ENCODE data around the gene PRPF19. TPM values are rescaled to one million over a fixed set of nuclear protein-coding genes. Genes with fewer than 3 reads are reported as not detected.

Gene PRPF19
- total RNA-seq, 1 experiment from 2014 or later, result 116 TPM

DNA sequence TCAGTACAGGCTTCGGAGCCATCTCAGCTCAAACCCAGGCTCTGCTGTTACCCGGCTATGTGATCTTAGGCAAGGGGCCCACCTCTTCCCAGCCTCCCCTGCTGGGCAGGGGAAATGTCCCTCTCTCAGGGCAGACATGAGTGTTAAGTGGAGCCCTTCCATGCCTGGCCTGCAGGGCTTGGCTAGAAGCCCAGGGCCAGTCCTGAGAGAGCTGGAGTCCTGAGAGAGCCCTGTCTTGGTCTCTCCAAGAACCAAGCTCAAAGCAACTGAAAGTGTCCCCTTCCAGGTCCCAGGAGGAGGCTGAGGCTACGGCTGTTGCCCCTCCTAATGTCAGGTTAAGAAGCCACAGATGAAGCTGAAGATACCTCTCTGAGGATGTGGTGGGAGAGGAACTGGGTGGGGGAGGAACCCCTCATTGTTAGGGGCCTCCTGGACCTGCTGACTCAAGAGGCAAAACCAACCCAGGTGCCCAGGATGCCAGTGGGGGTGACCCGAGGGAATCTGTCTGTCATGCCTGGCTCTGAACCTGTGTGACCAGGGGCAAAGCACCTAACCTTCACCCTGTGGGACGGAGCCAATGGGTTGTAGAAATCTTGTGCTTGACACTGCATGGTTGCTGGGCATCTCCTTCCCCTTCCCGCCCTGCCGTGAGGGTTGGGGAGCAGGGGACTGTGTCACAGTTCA is 34.9 kb downstream of the PRPF19 start:
- CTCF ChIA-PET, result interaction anchor here (0.9 to 7.9 kb wide), 8 partner anchors 16 to 109 kb away, joined by 3 to 44 read pairs (median 6); no protein-coding TSS in a partner anchor

DNA sequence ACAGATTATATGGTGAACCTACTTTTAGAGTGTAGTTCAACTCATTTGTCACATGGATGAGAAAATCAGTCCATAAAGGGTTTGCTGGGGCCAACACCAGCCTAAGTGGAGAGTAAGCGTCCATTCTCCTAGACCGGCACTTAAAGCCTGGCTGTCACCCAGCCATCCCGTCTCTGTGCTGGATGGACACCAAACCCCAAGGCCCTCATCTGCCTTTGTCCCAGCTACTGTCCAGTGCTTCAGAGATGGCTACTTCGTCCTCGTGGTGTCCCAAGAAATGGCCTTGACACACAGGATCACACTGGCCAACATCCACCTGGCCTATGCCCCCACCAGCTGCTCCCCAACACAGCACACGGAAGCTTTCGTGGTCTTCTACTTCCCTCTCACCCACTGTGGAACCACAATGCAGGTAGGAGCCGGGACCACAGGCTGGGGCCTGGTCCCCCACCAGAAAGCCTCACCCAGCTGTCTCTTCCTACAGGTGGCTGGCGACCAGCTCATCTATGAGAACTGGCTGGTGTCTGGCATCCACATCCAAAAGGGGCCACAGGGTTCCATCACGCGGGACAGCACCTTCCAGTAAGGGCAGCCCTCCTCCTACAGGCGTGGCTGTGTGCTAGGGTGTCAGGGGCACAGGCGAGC is 35.5 kb downstream of the PRPF19 start:
- DNase-seq (ENCODE audit: low spot score), result no peak
- H3K27me3 Mint-ChIP-seq (ENCODE audit: low read depth), result no peaks in the 10 kb centered on the region
- H3K27ac Mint-ChIP-seq, result no peak overlapping the region
- POLR2A ChIA-PET, result no interaction called here
- no peak for ATAC-seq
- CTCF ChIA-PET, result interaction anchor here (0.6 to 7.9 kb wide), 8 partner anchors 17 to 111 kb away, joined by 3 to 44 read pairs (median 6); no protein-coding TSS in a partner anchor
- no peaks in the 10 kb centered on the region for H3K36me3 Mint-ChIP-seq
- no peak overlapping the region for H3K4me3 Mint-ChIP-seq
- H3K9me3 Mint-ChIP-seq, result no peaks in the 10 kb centered on the region
- H3K4me1 Mint-ChIP-seq, result peaks cover 8% of the 10 kb centered on the region
- TF ChIP-seq SMAD4 (CRISPR knock-in tag; IDR thresholded peaks at IDR 0.05) (no peak), CBFB (CRISPR knock-in tag; IDR thresholded peaks at IDR 0.05; ENCODE audit: low read depth) (no peak), ATF1 (CRISPR knock-in tag; IDR thresholded peaks at IDR 0.05) (no peak), ZNF263 (CRISPR knock-in tag; IDR thresholded peaks at IDR 0.05; ENCODE audit: low read depth) (no peak), NR1H2 (CRISPR knock-in tag; IDR thresholded peaks at IDR 0.05) (no peak), ZBTB21 (CRISPR knock-in tag; IDR thresholded peaks at IDR 0.05; ENCODE audit: borderline replicate concordance) (no peak), ZNF317 (CRISPR knock-in tag; IDR thresholded peaks at IDR 0.05; ENCODE audit: borderline replicate concordance, low read depth) (no peak)
- TF ChIP-seq, protein P1, sequence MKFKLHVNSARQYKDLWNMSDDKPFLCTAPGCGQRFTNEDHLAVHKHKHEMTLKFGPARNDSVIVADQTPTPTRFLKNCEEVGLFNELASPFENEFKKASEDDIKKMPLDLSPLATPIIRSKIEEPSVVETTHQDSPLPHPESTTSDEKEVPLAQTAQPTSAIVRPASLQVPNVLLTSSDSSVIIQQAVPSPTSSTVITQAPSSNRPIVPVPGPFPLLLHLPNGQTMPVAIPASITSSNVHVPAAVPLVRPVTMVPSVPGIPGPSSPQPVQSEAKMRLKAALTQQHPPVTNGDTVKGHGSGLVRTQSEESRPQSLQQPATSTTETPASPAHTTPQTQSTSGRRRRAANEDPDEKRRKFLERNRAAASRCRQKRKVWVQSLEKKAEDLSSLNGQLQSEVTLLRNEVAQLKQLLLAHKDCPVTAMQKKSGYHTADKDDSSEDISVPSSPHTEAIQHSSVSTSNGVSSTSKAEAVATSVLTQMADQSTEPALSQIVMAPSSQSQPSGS (CRISPR knock-in tag; IDR thresholded peaks at IDR 0.05; ENCODE audit: borderline replicate concordance, low read depth), result no peak
- TF ChIP-seq, protein P2, sequence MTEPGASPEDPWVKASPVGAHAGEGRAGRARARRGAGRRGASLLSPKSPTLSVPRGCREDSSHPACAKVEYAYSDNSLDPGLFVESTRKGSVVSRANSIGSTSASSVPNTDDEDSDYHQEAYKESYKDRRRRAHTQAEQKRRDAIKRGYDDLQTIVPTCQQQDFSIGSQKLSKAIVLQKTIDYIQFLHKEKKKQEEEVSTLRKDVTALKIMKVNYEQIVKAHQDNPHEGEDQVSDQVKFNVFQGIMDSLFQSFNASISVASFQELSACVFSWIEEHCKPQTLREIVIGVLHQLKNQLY (CRISPR knock-in tag; IDR thresholded peaks at IDR 0.05), result no peak
- TF ChIP-seq, protein P3, sequence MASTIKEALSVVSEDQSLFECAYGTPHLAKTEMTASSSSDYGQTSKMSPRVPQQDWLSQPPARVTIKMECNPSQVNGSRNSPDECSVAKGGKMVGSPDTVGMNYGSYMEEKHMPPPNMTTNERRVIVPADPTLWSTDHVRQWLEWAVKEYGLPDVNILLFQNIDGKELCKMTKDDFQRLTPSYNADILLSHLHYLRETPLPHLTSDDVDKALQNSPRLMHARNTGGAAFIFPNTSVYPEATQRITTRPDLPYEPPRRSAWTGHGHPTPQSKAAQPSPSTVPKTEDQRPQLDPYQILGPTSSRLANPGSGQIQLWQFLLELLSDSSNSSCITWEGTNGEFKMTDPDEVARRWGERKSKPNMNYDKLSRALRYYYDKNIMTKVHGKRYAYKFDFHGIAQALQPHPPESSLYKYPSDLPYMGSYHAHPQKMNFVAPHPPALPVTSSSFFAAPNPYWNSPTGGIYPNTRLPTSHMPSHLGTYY (CRISPR knock-in tag; IDR thresholded peaks at IDR 0.05), result no peak

More for the DNA sequence above, 34.9 kb downstream of the PRPF19 start:
- Mint-ChIP-seq H3K4me3 (no peak overlapping the region), H3K27me3 (ENCODE audit: low read depth) (no peaks in the 10 kb centered on the region), H3K4me1 (peaks cover 8% of the 10 kb centered on the region), H3K27ac (no peak overlapping the region), H3K36me3 (no peaks in the 10 kb centered on the region), H3K9me3 (no peaks in the 10 kb centered on the region)
- DNase-seq (ENCODE audit: low spot score), result no peak
- POLR2A ChIA-PET, result no interaction called here
- no peak for ATAC-seq
- TF ChIP-seq ATF1 (CRISPR knock-in tag; IDR thresholded peaks at IDR 0.05) (no peak), NR2C2 (CRISPR knock-in tag; IDR thresholded peaks at IDR 0.05) (no peak), FOXJ3 (CRISPR knock-in tag; IDR thresholded peaks at IDR 0.05; ENCODE audit: borderline replicate concordance) (no peak), MYBL2 (CRISPR knock-in tag; IDR thresholded peaks at IDR 0.05) (no peak), SP1 (CRISPR knock-in tag; conservative IDR thresholded peaks at IDR 0.05) (no peak), ZNF671 (CRISPR knock-in tag; IDR thresholded peaks at IDR 0.05) (no peak), ETV6 (CRISPR knock-in tag; IDR thresholded peaks at IDR 0.05) (no peak), IRF2 (CRISPR knock-in tag; IDR thresholded peaks at IDR 0.05; ENCODE audit: borderline replicate concordance, low read depth) (no peak)
- TF ChIP-seq, protein P4, sequence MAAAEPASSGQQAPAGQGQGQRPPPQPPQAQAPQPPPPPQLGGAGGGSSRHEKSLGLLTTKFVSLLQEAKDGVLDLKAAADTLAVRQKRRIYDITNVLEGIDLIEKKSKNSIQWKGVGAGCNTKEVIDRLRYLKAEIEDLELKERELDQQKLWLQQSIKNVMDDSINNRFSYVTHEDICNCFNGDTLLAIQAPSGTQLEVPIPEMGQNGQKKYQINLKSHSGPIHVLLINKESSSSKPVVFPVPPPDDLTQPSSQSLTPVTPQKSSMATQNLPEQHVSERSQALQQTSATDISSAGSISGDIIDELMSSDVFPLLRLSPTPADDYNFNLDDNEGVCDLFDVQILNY (CRISPR knock-in tag; IDR thresholded peaks at IDR 0.05), result no peak
- TF ChIP-seq, protein P3 (CRISPR knock-in tag; IDR thresholded peaks at IDR 0.05), result no peak
- TF ChIP-seq, protein P5, sequence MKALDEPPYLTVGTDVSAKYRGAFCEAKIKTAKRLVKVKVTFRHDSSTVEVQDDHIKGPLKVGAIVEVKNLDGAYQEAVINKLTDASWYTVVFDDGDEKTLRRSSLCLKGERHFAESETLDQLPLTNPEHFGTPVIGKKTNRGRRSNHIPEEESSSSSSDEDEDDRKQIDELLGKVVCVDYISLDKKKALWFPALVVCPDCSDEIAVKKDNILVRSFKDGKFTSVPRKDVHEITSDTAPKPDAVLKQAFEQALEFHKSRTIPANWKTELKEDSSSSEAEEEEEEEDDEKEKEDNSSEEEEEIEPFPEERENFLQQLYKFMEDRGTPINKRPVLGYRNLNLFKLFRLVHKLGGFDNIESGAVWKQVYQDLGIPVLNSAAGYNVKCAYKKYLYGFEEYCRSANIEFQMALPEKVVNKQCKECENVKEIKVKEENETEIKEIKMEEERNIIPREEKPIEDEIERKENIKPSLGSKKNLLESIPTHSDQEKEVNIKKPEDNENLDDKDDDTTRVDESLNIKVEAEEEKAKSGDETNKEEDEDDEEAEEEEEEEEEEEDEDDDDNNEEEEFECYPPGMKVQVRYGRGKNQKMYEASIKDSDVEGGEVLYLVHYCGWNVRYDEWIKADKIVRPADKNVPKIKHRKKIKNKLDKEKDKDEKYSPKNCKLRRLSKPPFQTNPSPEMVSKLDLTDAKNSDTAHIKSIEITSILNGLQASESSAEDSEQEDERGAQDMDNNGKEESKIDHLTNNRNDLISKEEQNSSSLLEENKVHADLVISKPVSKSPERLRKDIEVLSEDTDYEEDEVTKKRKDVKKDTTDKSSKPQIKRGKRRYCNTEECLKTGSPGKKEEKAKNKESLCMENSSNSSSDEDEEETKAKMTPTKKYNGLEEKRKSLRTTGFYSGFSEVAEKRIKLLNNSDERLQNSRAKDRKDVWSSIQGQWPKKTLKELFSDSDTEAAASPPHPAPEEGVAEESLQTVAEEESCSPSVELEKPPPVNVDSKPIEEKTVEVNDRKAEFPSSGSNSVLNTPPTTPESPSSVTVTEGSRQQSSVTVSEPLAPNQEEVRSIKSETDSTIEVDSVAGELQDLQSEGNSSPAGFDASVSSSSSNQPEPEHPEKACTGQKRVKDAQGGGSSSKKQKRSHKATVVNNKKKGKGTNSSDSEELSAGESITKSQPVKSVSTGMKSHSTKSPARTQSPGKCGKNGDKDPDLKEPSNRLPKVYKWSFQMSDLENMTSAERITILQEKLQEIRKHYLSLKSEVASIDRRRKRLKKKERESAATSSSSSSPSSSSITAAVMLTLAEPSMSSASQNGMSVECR (CRISPR knock-in tag; IDR thresholded peaks at IDR 0.05; ENCODE audit: borderline replicate concordance), result no peak
- TF ChIP-seq, protein P6, sequence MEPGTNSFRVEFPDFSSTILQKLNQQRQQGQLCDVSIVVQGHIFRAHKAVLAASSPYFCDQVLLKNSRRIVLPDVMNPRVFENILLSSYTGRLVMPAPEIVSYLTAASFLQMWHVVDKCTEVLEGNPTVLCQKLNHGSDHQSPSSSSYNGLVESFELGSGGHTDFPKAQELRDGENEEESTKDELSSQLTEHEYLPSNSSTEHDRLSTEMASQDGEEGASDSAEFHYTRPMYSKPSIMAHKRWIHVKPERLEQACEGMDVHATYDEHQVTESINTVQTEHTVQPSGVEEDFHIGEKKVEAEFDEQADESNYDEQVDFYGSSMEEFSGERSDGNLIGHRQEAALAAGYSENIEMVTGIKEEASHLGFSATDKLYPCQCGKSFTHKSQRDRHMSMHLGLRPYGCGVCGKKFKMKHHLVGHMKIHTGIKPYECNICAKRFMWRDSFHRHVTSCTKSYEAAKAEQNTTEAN (CRISPR knock-in tag; IDR thresholded peaks at IDR 0.05), result no peak
